Eye (tissue), 1 donor: Measurements from ENCODE around the gene GMCL2.

Source experiments
- DNase-seq: peaks from one replicate; pipeline ENCODE4 v3.0.0-alpha.2; 2015

Gene GMCL2

DNA sequence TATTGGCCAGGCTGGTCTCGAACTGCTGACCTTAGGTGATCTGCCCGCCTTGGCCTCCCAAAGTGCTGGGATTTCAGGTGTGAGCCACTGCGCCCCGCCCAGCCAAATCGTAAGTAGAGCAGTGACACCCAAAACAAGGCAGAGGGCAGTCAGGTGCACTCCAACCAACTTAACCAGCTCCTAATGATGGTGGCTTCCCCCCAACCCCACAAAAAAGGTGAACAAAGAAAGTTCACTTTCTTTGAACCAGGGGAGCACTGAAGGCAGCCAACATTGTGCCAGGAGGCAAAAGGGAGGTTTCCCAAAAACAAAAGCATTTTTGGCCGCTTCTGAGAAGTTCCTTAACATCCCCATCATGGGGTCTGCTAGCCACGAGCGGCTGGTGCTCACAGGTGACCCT lies 9.6 kb downstream of the GMCL2 start:
- no peak for DNase-seq

DNA sequence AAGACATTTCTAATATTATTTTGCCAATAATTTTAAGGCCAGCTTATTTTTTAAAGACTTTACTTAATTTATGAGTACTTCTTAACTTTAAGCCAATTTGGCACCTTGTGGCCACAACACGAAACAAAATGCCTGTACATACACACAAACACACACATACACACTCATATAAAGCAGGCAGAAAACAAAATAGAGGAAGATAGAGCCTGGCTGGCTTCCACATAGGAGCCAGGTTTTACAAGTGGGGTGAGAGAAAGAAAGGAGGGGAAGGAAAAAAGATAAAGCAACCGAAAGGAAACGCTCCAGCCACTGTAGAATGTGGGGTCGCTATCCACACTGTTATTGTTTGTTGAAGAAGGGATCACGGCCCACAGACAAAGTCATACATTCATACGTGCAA lies 10.4 kb downstream of the GMCL2 start:
- no peak for DNase-seq

DNA sequence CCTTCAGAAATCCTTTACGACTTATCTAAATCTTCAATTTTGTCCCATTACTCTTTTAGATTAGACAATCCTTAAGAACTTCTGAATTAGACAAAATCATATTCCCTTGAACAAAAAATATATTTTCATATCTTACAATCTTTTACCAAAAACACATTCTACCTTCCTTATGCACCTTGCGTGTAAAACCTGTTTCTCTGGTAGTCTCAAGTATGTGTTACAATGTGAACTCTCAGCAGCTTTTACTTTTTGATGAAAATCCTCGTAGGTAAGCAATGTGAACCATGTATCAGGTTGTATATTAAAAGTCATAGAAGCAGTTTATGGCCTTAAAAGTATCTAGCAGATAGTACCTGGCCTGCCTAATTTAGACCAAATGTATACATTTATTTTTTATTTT lies 12.7 kb downstream of the GMCL2 start:
- DNase-seq, result no peak

DNA sequence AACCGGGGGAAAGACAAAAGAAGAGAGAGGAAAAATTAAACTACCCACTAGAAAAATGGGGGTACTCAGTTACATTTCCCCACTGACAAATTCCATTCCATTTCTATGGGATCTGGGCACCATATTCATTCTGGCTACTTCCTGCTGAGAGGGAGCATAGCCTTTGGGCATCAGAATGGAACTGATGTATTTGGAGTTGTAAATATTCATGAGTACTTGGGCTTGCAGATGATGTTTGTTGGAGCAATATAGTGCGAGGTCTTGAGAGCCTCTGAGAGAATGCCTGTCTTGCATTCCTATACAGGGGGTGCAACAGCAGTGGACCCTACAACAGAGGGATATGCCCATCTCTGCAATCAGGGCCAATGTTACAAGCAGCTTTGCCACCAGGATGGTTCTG lies 16.7 kb downstream of the GMCL2 start:
- DNase-seq, result no peak

DNA sequence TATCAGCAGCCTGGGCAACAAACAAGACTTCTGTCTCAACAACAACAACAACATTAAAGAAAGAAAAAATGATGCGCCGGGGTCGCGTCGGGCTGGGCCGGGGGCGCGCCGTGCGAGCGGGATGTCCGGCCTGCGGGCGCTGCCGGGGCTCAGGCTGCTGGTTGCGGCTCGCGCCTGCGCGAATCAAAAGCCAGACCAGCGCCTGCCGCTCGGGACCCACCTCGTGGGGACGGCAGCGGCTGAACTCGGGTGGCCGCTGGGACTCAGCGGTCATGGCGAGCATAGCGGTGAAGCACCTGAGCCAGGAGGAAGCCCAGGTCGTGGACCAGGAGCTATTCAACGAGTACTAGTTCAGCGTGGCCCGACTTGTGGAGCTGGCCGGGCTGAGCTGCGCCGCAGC lies 21.6 kb downstream of the GMCL2 start:
- no peak for DNase-seq

DNA sequence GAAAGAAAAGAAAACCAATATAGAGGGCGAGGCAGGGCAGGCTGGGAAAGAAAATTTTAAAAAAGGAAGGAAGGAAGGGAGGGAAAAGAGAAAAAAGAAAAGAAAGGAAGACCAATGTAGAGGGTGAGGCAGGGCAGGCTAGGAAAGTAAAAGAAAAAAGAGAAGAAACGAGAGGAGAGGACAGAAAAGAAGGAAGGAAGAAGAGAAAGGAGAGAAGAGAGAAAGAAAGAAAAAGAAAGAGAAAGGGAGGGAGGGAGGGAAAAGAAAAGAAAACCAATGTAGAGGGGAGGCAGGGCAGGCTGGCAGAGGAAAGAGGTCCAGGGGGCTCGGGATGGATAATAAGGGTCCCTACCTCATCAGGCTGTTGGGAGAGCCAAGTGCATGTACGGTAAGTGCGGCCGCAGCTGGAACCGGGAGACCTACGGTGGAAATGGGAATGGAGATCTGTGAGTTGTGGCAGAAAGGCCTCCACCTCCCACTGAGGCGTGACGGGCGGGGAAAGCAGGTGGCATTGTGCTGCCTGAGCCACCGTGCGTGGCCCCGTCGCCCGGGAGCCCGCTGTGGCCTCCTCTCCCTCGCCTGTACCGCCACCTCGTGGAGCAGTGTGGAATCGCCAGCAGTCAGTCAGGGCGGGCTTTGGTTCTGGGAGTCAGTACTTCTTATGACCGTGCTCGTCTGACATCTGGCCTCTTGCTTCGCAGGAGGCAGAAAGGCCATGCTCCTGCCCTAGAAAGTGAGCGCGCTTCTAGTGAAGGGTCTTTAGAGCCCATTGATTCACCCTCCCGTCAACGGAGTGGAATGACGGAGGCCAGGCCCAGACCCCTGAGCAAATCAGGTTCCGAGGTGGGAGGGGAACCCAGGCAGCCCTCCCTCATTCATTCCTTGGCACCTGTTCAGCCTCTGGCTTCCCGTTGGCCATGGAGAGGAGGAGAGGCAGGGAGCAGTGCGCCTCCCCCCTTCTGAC lies 23.1 kb downstream of the GMCL2 start:
- DNase-seq, result peak; percentile 96

DNA sequence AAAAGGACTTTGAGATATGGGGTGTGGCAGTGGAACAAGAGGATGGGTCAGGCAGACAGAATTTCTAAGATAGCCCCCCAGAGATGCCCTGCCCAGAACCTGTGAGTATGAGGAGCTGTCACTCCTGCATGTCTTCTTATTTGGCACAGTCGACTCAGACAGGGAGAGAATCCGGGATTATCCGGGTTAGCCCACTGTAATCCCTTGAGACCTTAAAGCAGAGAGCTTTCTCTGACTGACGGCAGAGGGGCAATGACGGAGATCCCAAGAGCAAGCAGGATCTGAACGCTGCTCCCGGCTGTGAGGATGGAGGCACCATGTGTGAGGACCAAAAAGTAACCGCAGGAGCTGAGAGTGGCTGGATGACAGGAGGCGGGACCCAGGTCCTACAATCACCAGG lies 24.7 kb downstream of the GMCL2 start:
- DNase-seq, result no peak

DNA sequence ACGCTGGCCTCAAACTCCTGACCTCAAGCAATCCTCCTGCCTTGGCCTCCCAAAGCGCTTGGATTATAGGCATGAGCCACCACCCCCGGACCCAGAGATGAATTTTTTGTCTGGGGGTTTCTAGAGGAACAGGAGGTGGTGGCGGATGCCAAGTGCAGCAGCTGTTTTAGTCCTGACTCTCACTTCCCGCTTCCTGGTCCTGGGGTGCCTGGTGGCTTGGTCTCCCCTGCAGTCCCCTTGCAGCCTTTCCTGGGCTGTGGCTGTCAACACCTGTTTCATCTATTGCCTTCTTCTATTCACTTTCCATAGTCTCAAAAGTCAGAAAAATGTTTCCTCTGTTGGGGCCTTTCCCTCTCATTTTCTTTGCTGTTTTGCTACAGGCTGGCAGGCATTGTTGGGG lies 27.0 kb downstream of the GMCL2 start:
- no peak for DNase-seq

DNA sequence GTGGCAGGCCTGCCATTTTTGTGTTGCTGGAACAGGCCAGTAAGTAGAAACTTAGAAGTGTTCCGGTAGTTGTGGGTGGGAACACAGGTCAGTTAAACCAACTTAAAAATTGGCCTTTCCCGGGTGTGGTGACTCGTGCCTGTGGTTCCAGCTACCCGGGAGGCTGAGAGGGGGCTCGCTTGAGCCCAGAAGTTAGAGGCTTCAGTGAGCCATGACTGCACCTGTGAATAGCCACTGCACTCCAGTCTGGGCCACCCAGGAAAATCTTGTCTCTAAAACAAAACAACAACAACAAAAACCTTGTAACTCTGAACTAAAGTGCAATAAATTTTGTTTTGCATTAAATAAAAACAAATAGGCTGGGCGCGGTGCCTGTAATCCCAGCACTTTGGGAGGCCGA lies 32.1 kb downstream of the GMCL2 start:
- DNase-seq, result no peak

DNA sequence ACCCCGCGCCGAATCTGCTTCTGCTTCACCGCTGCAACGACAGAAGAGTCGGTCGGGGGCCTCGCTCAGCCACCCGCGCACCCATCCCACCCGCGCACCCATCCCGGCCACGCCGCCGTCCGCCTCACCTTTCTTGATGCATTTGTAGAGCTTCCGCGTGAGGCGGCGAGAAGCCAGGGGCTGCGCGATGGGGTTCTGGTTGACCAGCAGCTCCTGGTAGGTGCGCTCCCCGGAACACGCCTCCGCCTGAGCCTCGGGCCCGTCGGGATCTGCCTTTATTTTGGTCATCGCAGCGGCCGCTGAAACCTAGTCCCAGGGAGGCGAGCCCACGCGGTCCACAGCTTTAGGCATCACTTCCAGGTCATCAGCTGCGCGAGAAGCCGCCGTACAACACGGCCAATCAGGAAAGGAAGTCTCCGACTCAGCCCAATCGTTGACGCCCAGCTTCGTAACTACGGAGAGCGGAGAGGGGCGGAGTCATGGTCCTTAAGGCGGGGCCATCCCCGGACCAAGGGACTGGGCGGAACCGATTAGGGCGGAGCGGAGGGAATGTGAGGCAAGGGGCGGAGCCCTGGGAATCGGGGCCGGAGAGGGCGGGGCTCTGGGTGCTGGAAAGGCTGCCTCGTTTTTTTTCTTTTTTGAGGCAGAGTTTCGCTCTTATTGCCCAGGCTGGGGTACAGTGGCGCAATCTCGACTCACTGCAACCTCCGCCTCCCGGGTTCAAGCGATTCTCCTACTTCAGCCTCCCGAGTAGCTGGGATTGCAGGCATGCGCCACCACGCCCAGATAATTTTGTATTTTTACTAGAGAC lies 33.4 kb downstream of the GMCL2 start, which contains the start of gene NHP2:
Gene NHP2, minus strand, starts transcription at position 356 of the 811 bp plus-strand sequence. Its CDS starts 68 bp downstream, at position 288.
- peak; percentile 100 for DNase-seq

DNA sequence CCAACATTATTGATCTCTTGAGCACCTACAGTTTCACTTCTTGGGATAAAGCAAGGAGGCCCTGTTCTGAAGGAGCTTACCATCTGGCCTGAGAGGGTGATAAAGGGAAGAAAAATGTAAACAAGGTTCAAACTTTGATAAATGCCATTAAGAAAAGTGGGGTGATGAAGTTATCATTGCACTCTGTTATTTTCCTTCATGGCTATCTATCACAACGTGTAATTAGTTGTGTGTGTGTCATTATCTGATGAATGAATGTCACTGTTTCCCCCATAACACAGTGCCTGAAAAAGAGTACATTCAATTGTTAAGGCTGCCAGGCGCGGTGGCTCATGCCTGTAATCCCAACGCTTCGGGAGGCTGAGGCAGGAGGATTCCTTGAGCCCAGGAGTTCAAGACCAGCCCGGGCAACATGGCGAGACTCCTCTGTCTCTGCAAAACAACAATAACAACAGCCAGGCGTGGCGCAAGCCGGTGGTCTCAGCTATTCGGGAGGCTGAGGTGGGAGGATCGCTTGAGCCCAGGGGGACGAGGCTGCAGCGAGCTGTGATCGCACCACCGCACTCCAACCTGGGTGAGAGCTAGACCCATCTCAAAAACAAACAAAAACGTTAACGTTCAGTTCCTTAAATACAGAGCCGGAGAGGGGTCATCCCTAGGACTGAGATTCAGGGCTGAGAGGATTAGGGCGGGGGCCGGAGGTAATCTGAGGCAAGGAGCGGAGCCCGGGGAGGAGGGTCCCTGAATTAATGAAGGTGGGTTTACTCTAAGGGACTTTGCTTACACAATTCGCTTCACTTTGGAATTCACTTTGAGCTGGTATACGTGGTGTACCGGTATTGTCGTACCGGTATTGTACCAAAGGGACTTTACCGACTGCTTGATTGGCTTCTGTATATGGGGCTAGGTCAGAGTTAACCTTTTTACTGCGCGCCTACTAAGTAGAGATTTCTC lies 34.4 kb downstream of the GMCL2 start:
- peak; percentile 39 for DNase-seq

DNA sequence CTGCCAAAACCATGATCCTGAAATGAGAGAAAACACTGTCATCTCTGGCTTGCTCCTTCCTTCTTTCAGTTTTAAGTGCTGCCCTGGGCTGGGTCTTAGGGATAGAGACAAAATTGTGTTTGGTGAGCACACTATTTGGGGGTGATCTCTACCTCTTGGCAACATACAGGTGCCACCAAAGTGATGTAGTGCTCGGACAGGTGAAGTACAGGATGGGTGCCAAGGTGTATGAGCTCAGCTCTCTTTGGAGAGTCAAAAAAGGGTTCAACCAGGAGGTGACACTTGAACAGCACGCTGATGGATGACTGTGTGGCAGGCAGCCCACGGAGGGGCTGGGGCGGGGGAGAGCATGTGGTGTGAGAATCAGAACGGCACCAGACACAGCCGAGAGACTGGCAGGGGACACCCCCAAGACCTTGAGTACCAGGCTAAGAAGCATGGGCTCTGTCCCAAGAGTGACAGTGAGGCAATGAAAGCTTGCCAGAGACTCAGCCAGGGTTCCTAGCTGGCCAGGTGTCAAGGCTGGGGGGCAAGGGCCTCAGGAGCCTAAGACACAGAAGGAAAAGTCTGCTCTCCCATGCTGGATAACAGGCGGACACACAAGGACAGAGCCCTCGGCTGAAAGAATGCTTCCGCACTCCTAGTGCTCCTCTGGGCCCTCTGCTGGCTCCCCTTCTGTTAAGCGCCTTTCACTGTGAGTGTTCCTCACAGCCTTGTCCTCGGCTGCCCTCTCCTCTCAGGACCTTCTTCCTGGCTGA lies 36.0 kb downstream of the GMCL2 start:
- DNase-seq, result no peak

DNA sequence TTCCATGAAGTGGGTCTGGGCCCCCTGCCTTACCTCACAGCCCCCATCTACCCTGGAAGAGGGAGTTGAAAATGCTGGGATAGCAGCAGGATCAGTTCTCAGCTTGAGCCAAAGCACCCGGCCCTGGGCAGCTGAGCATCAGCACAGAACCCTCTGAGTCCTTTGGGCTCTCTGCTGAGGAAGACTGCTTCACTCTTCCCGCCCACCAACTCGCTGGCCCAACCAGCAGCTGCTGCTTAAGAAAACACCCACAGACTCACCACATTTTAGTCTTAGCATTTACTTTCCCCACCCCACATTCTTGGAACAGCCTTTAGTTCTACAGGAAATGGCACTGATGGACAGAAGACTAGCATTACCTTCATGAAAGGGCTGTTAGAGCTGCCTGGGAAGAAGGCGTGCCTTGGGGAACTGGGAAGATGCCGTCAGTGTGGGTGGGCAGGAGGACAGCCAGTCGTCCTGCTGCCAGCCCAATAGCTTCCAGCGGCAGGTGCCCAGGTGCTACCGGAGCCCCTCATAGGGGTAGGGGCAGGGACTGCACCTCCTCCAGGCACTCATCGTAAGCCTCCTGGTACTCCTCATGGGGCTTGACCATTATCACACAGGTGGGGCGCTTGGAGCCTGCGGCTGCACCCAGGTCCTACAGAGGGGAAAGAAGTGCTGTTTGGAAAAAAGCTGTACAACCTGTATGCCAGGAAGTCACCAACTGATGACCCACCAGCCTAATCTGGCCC lies 37.8 kb downstream of the GMCL2 start:
- DNase-seq, result no peak

DNA sequence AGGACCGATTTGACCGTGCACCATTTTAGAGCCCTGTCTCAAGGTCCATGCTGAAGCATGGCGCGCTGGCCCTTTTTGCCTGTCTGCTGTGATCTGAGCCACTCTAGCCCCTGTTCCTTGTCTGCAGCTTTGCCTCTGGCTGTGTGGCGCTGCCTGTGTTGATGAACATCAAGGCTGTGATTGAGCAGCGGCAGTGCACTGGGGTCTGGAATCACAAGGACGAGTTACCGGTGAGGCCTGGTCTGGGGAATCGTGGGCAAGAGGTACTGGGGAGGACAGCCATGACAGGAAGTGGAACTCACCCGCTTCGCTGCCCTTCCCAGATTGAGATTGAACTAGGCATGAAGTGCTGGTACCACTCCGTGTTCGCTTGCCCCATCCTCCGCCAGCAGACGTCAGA lies 39.8 kb downstream of the GMCL2 start:
- DNase-seq, result no peak

DNA sequence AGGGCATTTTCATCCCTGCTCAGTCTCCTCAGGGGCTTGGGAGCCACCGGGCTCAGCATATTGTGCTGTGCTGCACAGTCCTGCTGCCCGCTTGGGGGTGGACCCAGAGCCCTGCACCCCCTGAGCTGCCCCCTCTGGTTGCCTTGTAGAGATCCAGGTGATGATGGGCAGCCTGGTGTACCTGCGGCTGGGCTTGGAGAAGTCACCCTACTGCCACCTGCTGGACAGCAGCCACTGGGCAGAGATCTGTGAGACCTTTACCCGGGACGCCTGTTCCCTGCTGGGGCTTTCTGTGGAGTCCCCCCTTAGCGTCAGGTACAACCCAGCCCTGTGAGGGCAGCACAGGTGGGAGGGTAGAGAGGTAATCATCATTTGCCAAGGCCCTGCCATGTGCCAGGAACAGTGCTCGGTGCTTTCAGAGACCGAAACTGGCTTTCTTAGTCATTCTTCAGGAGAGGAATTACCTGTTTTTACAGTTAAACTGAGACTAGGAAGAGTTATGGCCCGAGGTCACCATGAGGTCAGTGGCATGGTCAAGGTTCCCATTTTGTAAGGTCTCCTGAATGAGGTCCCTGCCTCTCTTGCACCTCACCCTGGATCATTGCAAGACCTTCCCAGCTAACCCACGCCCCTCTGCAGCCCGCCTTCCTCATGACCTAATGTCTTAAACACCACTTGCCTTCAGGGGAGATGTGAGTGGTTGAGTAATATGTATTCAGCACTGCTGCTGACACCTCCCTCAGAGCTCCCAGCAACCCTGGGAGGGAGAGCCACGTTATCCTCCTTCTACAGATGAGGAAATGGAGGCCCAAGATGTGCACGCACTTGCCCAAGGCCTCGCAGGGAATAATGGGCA lies 41.0 kb downstream of the GMCL2 start:
- DNase-seq, result peak; percentile 65

DNA sequence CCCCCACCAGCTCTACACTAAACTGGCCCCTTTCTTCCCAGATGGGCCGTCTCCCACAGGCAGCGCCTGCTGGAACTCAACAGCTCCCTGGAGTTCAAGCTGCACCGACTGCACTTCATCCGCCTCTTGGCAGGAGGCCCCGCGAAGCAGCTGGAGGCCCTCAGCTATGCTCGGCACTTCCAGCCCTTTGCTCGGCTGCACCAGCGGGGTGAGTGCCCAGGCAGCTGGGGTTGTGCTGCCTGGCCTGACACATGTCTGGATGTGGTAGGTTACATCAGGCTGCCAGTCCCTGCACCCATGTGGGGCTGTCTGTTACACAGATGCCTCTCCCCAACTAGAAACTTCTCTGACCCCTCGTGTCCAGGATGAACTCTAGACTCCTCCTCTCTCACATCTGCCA lies 43.3 kb downstream of the GMCL2 start:
- DNase-seq, result peak; percentile 25

DNA sequence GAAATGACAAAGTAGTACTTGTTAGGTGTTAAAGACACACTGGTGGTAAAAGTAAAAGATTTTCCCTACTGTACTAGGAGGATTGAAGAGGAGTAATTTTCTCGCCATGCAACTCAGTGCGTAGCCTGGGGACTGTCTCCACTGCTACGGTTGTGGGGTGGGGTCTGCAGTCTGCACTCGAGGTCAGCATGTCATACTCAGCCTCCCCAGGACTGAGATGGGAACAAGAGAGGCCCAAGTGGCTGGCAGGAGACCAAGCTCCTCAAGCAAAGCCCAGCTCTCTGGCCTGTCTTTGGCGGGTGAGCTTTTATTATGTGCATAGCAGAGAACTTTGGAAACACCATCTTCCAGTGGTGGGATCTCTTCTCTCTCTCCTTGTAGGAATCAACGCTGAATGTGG lies 43.9 kb downstream of the GMCL2 start:
- no peak for DNase-seq

DNA sequence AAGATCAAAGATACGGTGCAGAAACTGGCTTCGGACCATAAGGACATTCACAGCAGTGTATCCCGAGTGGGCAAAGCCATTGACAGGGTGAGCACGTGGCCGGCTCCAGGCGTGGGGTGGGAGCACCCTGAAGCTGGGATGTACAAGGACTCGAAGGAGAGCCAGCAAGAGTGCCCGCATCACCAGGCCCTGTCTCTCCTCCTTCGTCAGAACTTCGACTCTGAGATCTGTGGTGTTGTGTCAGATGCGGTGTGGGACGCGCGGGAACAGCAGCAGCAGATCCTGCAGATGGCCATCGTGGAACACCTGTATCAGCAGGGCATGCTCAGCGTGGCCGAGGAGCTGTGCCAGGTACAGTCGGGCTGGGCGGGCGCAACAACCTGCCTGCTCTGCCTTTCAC lies 44.5 kb downstream of the GMCL2 start:
- no peak for DNase-seq

DNA sequence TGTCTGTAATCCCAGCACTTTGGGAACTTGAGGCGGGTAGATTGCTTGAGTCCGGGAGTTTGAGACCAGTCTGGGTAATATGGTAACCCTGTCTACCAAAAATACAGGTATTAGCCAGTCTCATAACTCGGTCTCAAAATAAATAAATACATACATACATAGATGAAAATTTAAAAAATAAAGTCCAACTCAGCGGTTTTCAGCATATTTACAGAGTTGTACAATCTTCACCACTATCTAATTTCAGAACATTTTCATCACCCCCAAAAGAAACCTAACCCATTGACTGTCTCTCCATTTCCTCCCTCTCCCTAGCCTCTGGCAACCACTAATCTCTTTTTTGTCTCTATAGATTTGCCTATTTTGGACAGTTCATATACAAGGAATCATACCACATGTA lies 45.6 kb downstream of the GMCL2 start:
- DNase-seq, result no peak

DNA sequence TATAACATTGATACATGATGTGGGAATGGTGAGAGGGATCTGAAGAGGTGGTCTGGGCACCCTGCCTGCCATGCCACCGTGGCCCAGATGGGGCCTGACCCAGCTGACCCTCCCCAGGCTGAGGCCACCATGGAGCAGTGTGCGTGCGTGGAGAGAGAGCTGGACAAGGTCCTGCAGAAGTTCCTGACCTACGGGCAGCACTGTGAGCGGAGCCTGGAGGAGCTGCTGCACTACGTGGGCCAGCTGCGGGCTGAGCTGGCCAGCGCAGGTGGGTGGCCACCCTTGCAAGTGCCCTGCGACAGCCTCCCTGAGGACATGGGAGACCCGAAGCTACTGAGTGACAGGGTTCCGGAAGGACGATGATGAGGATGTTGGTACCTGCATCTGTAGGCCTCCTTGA lies 49.2 kb downstream of the GMCL2 start:
- no peak for DNase-seq
